ENCODE results near the gene IGSF9B. TPM values are rescaled to one million over a fixed set of nuclear protein-coding genes. Genes with fewer than 3 reads are reported as not detected.

Gene IGSF9B
- total and polyA plus RNA-seq, 2 donors from 2014 or later: 0.86 to 10.4 TPM

- intact Hi-C loops (cut with DNase I): no loop called here
- TF ChIP-seq, protein P1, sequence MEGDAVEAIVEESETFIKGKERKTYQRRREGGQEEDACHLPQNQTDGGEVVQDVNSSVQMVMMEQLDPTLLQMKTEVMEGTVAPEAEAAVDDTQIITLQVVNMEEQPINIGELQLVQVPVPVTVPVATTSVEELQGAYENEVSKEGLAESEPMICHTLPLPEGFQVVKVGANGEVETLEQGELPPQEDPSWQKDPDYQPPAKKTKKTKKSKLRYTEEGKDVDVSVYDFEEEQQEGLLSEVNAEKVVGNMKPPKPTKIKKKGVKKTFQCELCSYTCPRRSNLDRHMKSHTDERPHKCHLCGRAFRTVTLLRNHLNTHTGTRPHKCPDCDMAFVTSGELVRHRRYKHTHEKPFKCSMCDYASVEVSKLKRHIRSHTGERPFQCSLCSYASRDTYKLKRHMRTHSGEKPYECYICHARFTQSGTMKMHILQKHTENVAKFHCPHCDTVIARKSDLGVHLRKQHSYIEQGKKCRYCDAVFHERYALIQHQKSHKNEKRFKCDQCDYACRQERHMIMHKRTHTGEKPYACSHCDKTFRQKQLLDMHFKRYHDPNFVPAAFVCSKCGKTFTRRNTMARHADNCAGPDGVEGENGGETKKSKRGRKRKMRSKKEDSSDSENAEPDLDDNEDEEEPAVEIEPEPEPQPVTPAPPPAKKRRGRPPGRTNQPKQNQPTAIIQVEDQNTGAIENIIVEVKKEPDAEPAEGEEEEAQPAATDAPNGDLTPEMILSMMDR (IDR thresholded peaks at IDR 0.05; ENCODE audit: borderline replicate concordance, extremely low read depth, insufficient read depth): no peak
- no peaks in the 10 kb centered on the region for H3K4me1 ChIP-seq (ENCODE audit: control insufficient read depth in 2 of 3, insufficient read depth in 2 of 3, low read depth in 1 of 3, low read length in 3 of 3)
- no peaks in the 10 kb centered on the region for H3K9me3 ChIP-seq (ENCODE audit: control insufficient read depth in 2 of 3, insufficient read depth in 1 of 3, low read length in 3 of 3)
- no peak for DNase-seq
- no peak overlapping the region for H3K4me3 ChIP-seq (ENCODE audit: low read length in 3 of 3)
- no peak for FAIRE-seq
- H3K9ac ChIP-seq (ENCODE audit: low read length in 3 of 3): no peak overlapping the region
- no peak overlapping the region for H3K27ac ChIP-seq (ENCODE audit: low read depth in 2 of 2, low read length in 2 of 2)
- no peaks in the 10 kb centered on the region for H3K27me3 ChIP-seq (ENCODE audit: control insufficient read depth, insufficient read depth, low read length)
- no peaks in the 10 kb centered on the region for H3K36me3 ChIP-seq (ENCODE audit: control insufficient read depth in 2 of 3, insufficient read depth in 3 of 3, low read length in 3 of 3)
Observed at GRCh38 chr11:133930053-133930766, 26.6 kb downstream of the IGSF9B start.

DNA sequence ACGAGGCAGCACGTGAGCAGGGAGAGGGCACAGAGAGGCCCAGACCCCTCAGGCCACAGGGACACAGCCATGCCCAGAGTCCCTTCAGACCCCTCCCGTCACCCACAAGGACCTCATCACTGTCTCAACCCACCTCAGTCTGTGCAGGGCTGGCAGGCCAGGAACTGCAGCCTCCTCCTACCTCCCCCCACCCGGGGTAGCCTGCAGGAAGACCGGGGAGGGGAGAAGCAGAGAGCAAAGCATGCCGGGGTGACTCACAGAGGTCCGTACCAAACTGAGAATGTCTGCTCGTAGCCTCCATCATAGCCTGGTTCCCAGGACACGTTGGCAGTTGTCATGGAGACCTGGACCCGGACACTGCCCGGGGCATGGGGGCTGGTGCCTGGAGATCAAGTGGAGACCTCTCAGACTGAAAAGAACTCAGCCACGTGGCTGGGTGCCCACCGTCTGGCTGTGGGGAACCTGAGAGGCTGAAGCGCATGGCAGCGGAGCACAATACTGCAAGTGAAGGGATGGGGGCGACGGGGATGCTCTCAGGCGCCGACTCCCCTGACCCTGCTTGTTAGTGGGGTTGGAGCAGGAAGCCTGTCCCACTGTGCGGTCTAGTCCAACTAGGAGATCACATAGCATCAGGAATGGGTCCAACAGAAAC is 27.2 kb downstream of the IGSF9B start:
- no peaks in the 10 kb centered on the region for H3K36me3 ChIP-seq (ENCODE audit: control insufficient read depth in 2 of 3, insufficient read depth in 3 of 3, low read length in 3 of 3)
- H3K9me3 ChIP-seq (ENCODE audit: control insufficient read depth in 2 of 3, insufficient read depth in 1 of 3, low read length in 3 of 3): no peaks in the 10 kb centered on the region
- H3K4me1 ChIP-seq (ENCODE audit: control insufficient read depth in 2 of 3, insufficient read depth in 2 of 3, low read depth in 1 of 3, low read length in 3 of 3): no peaks in the 10 kb centered on the region
- TF ChIP-seq, protein P1 (IDR thresholded peaks at IDR 0.05; ENCODE audit: borderline replicate concordance, extremely low read depth, insufficient read depth): no peak
- H3K9ac ChIP-seq (ENCODE audit: low read length in 3 of 3): no peak overlapping the region
- H3K27ac ChIP-seq (ENCODE audit: low read depth in 2 of 2, low read length in 2 of 2): no peak overlapping the region
- DNase-seq (no peak), FAIRE-seq (no peak)
- H3K27me3 ChIP-seq (ENCODE audit: control insufficient read depth, insufficient read depth, low read length): no peaks in the 10 kb centered on the region
- intact Hi-C loops (cut with DNase I): loop anchor here (10.0 kb wide), 1 partner anchor 215 kb away; no protein-coding TSS in a partner anchor
- no peak overlapping the region for H3K4me3 ChIP-seq (ENCODE audit: low read length in 3 of 3)

GRCh38 chr11:133928628-133929059 is 28.1 kb downstream of the IGSF9B start:
- Histone ChIP-seq H3K4me1 (ENCODE audit: control insufficient read depth in 2 of 3, insufficient read depth in 2 of 3, low read depth in 1 of 3, low read length in 3 of 3) (no peaks in the 10 kb centered on the region), H3K9me3 (ENCODE audit: control insufficient read depth in 2 of 3, insufficient read depth in 1 of 3, low read length in 3 of 3) (no peaks in the 10 kb centered on the region), H3K27me3 (ENCODE audit: control insufficient read depth, insufficient read depth, low read length) (no peaks in the 10 kb centered on the region), H3K27ac (ENCODE audit: low read depth in 2 of 2, low read length in 2 of 2) (no peak overlapping the region), H3K36me3 (ENCODE audit: control insufficient read depth in 2 of 3, insufficient read depth in 3 of 3, low read length in 3 of 3) (no peaks in the 10 kb centered on the region), H3K4me3 (ENCODE audit: low read length in 3 of 3) (no peak overlapping the region), H3K9ac (ENCODE audit: low read length in 3 of 3) (no peak overlapping the region)
- DNase-seq: no peak
- FAIRE-seq: no peak
- intact Hi-C loops (cut with DNase I): loop anchor here (10.0 kb wide), 1 partner anchor 216 kb away; no protein-coding TSS in a partner anchor
- TF ChIP-seq, protein P1 (IDR thresholded peaks at IDR 0.05; ENCODE audit: borderline replicate concordance, extremely low read depth, insufficient read depth): no peak

Data from kidney (tissue), 14 donors.